SIG-M5 treated with dmso at 0.1 percent for 504 hours (cell line): ENCODE measurements around the gene TYRO3.

Source experiments
- DNase-seq: peaks from one replicate; lab custom pipeline; 2025; ENCODE audit not compliant: unreplicated experiment; lab: John Stamatoyannopoulos, UW

The TYRO3 gene

DNA sequence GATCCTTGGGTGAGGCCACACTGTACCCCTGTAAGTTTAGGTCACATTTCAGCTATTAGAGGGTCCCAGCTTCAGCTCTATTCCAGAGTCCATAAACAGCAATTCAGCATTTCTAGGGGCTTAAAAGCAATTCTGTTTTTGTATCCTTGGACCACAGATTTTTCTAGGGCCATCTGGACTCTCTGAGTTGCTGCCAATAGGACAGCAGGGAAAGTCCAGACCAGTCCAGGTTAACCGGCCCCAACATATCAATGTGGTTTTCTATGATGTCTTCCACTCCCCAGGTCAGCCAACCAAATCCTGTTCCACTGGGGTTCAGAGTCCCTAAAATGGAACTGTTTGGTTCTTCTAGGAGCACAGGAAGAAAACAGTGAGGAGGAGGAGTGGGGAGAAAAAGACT, 40.0 kb downstream of the TYRO3 start:
- DNase-seq, result no peak

DNA sequence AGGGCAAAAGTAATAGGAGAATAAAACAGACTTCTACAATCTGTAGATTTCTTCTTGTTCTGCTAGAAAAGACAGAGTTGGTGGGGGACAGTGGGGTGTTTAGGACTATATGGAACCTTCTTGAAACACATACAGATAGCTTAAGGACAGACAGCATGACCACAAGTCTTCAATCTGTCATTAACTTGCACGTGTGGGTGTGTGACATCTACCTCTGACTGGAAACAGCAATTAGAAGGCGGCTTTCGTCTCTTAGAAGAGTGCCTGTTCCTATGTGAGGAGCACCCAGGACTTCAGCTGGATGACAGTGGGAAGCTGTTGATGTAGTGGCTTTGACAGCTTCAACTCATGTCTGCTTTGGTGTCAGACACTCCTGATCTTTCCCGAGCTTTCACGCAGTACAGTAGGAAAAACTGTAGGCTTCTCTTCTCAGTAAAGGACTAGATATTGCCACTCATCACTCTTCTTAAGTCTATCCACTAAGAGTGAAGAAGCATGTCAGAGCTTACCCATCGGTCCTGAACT, 44.5 kb downstream of the TYRO3 start:
- DNase-seq, result no peak

DNA sequence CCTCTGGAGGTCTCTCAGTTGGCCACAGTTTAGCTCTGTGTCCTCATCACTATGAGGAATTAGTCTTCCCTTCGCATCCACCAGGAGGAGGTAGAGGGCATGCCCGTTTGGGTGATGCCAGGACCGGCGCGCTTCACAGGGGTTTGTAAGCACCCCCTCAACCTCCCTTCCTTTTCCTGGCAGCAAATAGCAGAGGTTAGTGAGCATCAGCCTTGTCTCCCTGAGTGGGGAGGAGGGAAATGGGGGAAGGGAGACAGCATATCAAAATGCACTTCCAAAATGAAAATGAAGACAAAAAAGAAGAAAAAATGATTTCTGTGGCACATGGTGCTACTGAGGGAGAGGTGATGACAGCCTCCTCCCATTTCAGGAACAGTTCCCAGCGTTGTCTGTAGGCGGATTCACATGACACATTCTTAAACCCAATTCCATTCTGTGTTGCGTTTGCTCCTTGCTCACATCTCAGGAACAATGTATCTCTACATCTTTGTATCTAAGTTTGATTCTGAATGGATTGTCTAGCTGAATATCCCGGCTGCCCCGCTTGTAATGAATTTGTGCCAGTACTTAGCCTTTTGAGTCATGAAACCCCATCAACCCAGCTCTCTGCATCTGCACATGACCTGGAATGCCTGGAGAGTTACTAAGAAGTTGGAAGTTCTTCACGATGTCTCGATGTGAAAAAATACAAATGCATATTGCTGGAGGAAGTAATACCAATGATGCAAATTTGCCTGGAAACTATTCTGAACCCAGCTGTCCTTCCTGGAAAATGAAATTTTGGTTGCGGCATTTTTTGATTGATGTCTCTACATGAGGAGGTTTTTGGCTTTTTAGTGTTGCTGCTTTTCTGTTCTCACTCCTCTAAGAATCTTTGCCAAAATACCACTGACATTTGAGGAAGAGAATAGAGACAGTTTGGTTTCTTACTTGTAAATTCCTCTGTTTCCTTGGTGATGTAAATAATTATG, 45.2 kb downstream of the TYRO3 start:
- peak; percentile 47 for DNase-seq

GRCh38 chr15:41605566-41605965, 46.6 kb downstream of the TYRO3 start:
- DNase-seq, result no peak

DNA sequence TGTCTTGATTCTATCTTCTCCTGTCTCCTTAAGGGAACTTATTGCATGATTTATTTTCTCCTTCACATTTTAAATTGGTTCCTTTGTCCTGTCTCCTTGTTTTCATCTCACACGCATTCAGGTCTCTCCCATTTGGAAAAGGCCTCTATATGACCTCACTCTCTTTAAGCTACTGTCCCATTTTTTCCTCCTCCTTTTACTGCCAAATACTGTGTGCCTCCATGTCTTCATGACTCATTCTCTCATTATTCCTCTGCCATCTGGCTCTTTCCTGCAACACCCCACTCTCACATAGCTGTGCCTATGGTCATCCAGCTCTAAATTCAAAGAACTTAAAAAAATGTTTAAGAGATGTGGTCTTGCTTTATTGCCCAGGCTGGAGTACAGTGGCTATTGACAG, 48.0 kb downstream of the TYRO3 start:
- no peak for DNase-seq

DNA sequence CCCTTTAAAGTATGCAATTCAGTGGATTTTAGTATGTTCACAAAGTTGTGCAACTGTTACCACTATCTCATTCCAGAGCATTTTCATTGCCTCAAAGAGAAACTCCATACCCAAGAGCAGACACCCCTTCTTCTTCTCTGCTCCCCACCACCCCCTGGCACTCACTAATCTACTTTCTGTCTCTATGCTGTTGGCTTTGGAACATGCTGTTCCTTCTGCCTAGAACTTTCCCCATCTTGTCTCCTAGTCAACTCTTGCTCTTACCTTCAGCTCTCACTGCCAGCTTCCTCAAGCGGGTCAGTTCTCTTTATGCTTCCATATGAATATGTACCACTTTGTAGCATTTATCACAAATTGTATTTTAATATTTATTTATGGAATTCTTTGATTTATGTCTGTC, 50.1 kb downstream of the TYRO3 start:
- no peak for DNase-seq

GRCh38 chr15:41610048-41610447, 51.0 kb downstream of the TYRO3 start:
- no peak for DNase-seq

GRCh38 chr15:41620536-41621199, 61.7 kb downstream of the TYRO3 start:
- no peak for DNase-seq

DNA sequence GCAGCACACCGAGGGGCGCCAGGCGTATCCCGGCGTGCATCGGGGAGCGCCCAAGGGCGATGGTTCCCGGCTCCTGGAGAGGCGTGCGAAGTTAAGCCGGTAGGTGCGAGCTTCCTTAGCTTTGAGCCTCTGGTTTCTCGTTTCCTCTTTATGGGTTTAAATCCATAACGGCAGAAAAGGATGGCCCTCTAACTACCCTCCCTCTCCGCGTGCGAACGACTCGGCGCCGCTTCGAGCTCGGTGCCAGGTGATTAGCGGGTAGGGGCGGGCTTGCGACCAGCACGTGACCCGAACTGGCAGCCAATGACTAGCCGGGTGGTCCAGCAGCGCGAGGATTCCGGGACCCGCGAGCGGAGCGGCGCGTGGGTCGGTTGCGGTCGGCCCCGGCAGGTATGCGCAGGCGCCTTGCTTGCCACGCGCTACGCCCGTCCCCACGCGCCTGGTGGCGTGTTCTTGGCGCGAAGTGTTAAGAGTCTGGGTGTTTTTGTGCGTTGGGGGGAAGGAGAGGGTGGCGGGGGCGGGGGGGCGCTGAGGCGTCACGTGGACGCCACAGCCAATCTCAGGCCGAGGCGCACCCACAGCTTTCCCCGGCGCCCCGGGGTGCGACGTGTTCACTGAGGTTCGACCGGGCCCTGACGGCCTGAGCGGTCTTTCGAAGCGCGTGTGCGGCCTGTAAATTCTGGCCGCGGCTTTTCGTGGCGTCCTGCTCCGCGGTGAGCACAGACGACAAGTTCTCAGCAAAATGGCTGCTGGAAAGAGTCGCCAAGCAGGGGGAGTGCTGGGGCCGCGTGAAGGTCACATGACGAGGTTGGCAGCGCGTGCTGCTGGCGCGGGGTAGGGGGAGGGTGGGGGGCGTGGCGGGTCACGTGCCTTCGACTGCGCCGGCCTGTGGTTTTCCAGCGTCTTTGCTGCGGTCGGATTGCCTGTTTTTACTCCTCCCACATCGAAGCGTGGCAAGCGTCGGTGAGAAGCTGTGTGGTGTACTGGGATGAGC, 62.5 kb downstream of the TYRO3 start:
- peak; percentile 32 for DNase-seq

DNA sequence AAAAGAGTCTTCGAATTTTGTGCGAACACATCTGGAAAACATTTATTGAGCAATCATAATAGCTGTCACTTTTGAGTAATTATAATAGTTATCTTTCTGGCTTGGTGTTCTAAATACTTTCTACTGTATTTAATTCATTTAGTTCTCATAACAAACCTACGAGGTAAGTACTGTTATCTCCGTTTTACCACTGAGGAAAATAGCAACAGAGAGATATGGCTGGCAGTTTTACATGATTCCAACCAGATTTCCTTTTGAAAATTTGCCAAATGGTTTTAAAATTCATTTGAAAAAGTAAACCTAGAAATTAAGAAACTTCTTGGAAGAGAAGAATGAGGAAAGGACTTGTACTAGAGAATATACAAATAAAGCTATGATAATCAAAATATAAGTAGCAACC, 63.9 kb downstream of the TYRO3 start:
- no peak for DNase-seq

- no peak for DNase-seq
Observed at GRCh38 chr15:41627203-41627602, 68.2 kb downstream of the TYRO3 start.

DNA sequence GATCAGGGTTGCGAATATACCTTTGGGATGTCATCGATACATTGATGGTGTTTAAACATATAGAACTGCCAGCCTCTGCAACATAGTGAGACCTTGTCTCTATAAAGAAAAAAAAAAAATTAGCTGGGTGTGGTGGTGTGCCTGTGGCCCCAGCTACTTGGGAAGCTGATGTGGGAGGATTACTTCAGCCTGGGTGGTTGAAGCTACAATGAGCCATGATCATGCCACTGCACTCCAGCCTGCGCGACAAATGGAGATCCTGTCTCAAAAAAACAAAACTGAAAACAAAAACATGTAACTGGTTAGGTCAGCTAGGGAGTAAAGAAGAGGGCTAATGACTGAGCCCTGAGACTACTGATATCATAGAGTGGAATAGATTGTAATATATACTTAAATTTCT, 70.5 kb downstream of the TYRO3 start:
- no peak for DNase-seq

DNA sequence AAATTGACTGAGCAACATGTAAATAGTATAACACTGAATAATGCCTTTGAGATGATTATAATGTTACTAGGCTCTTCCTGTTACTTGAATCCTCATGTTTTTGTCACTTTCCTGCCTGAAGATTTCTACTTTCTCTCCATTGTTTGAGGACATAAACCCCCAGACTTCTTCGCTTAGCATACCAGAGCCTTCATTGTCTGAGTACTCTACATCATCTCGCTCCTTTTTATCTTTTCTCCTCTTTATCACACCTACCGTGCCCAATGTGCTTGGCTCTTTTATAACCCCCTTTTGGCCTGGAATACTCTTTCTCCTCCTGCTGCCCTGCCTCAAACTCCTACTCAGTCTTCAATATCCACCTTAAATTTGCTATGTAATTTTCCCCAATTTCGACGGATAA, 70.9 kb downstream of the TYRO3 start:
- no peak for DNase-seq

GRCh38 chr15:41630616-41631217, 71.7 kb downstream of the TYRO3 start:
- no peak for DNase-seq

GRCh38 chr15:41631880-41632470, 73.0 kb downstream of the TYRO3 start:
- no peak for DNase-seq
